ENCODE measurements around the gene NUDC. TPM values are rescaled to one million over a fixed set of nuclear protein-coding genes. Genes with fewer than 3 reads are reported as not detected.

The NUDC gene
- total and polyA plus RNA-seq, 2 of the 13 experiments (the other 11 are each of a cell fraction or from before 2014, with no cell fraction given) = 34.7 to 104 TPM

DNA sequence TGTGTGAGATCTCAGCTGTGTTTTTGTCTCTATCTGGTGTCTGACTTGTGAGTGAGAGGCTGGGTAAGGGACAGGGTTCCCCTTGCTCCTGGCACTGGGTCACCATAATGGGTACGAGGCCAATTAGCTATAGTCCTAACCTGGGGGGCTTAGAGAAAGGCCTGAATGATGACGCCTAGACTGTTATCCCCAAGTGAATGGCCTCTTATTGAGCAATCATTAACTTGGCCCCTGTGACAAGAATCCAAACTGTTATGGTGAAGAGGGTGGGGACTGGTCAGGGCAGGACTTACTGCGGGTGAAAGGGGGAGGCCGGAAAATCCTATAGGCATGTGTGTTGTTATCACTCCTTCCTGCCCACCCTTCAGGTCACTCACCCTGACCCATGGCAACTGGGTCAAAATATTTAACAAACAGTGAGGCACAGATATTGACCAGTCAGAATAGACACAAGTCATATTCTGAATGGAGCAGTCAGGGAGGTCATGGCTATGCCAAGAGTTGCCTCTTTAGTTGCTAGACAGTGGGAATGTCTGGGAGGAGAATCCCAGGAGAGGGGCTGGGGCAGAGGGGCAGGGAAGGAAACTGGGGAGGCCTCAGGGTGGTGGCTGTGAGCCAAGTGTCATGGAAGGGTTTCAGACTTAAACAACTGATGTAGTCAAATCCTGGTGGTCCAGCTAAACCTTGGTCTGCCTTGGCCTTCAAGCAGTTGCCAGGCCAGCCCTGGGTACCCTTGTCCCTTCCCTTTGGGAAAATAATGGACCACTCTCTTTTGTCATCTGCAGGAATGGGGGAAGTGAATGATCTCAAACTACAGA, 11.0 kb upstream of the NUDC start (continued):
- TF ChIP-seq, protein P1, sequence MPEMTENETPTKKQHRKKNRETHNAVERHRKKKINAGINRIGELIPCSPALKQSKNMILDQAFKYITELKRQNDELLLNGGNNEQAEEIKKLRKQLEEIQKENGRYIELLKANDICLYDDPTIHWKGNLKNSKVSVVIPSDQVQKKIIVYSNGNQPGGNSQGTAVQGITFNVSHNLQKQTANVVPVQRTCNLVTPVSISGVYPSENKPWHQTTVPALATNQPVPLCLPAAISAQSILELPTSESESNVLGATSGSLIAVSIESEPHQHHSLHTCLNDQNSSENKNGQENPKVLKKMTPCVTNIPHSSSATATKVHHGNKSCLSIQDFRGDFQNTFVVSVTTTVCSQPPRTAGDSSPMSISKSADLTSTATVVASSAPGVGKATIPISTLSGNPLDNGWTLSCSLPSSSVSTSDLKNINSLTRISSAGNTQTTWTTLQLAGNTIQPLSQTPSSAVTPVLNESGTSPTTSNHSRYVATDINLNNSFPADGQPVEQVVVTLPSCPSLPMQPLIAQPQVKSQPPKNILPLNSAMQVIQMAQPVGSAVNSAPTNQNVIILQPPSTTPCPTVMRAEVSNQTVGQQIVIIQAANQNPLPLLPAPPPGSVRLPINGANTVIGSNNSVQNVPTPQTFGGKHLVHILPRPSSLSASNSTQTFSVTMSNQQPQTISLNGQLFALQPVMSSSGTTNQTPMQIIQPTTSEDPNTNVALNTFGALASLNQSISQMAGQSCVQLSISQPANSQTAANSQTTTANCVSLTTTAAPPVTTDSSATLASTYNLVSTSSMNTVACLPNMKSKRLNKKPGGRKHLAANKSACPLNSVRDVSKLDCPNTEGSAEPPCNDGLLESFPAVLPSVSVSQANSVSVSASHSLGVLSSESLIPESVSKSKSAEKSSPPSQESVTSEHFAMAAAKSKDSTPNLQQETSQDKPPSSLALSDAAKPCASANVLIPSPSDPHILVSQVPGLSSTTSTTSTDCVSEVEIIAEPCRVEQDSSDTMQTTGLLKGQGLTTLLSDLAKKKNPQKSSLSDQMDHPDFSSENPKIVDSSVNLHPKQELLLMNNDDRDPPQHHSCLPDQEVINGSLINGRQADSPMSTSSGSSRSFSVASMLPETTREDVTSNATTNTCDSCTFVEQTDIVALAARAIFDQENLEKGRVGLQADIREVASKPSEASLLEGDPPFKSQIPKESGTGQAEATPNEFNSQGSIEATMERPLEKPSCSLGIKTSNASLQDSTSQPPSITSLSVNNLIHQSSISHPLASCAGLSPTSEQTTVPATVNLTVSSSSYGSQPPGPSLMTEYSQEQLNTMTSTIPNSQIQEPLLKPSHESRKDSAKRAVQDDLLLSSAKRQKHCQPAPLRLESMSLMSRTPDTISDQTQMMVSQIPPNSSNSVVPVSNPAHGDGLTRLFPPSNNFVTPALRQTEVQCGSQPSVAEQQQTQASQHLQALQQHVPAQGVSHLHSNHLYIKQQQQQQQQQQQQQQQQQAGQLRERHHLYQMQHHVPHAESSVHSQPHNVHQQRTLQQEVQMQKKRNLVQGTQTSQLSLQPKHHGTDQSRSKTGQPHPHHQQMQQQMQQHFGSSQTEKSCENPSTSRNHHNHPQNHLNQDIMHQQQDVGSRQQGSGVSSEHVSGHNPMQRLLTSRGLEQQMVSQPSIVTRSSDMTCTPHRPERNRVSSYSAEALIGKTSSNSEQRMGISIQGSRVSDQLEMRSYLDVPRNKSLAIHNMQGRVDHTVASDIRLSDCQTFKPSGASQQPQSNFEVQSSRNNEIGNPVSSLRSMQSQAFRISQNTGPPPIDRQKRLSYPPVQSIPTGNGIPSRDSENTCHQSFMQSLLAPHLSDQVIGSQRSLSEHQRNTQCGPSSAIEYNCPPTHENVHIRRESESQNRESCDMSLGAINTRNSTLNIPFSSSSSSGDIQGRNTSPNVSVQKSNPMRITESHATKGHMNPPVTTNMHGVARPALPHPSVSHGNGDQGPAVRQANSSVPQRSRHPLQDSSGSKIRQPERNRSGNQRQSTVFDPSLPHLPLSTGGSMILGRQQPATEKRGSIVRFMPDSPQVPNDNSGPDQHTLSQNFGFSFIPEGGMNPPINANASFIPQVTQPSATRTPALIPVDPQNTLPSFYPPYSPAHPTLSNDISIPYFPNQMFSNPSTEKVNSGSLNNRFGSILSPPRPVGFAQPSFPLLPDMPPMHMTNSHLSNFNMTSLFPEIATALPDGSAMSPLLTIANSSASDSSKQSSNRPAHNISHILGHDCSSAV (CRISPR knock-in tag; IDR thresholded peaks at IDR 0.05; ENCODE audit: borderline replicate concordance) = no peak
- TF ChIP-seq ZNF253 (CRISPR knock-in tag; IDR thresholded peaks at IDR 0.05; ENCODE audit: borderline replicate concordance) = no peak
- TF ChIP-seq CBX1 (IDR thresholded peaks at IDR 0.05; ENCODE audit: low read depth) = no peak
- TF ChIP-seq SSRP1 (CRISPR knock-in tag; IDR thresholded peaks at IDR 0.05) = 0 out of 2 replicates have a peak, but pooled peaks have one; percentile 21
- no peak for TF ChIP-seq ZNF296 (CRISPR knock-in tag; conservative IDR thresholded peaks at IDR 0.05)
- TF ChIP-seq, protein P2, sequence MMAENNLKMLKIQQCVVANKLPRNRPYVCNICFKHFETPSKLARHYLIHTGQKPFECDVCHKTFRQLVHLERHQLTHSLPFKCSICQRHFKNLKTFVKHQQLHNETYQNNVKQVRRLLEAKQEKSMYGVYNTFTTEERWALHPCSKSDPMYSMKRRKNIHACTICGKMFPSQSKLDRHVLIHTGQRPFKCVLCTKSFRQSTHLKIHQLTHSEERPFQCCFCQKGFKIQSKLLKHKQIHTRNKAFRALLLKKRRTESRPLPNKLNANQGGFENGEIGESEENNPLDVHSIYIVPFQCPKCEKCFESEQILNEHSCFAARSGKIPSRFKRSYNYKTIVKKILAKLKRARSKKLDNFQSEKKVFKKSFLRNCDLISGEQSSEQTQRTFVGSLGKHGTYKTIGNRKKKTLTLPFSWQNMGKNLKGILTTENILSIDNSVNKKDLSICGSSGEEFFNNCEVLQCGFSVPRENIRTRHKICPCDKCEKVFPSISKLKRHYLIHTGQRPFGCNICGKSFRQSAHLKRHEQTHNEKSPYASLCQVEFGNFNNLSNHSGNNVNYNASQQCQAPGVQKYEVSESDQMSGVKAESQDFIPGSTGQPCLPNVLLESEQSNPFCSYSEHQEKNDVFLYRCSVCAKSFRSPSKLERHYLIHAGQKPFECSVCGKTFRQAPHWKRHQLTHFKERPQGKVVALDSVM (CRISPR knock-in tag; IDR thresholded peaks at IDR 0.05) = no peak
- TF ChIP-seq CEBPB (IDR thresholded peaks at IDR 0.05; ENCODE audit: borderline replicate concordance, low read depth, low read length) = peak; percentile 96
- no peak for TF ChIP-seq ZNF256 (CRISPR knock-in tag; conservative IDR thresholded peaks at IDR 0.05)
- peak; percentile 89 for TF ChIP-seq TBL1XR1 (IDR thresholded peaks at IDR 0.05; ENCODE audit: borderline replicate concordance, low read length, partially characterized antibody)
- TF ChIP-seq SALL2 (CRISPR knock-in tag; IDR thresholded peaks at IDR 0.05) = peak; percentile 66; the same call in 1 of the 2 replicates
- TF ChIP-seq NFRKB (IDR thresholded peaks at IDR 0.05) = no peak
- peak; percentile 84 for TF ChIP-seq HNF4A (CRISPR knock-in tag; IDR thresholded peaks at IDR 0.05)
- no peak for TF ChIP-seq ZNF569 (CRISPR knock-in tag; IDR thresholded peaks at IDR 0.05; ENCODE audit: borderline replicate concordance)
- no peak for TF ChIP-seq ZNF180 (CRISPR knock-in tag; IDR thresholded peaks at IDR 0.05; ENCODE audit: borderline replicate concordance, low read depth)

Measured in HepG2 (cell line).